Endothelial cell (in vitro differentiated cells): Measurements from ENCODE around the gene CUX1. TPM values are rescaled to one million over a fixed set of nuclear protein-coding genes. Genes with fewer than 3 reads are reported as not detected.
"Not testable (repeated sequence)": the region's sequence is repeated elsewhere in the genome, so short reads cannot be mapped to it uniquely, and the experiment has no call there.

Experiments
- DNase-seq: peaks from one replicate; pipeline ENCODE4 v3.0.0; 2021; ENCODE audit warnings: low spot score
- H3K27ac Mint-ChIP-seq: one replicate; pipeline ENCODE4 v1.8.0; 2021; ENCODE audit warnings: mixed read lengths, inconsistent platforms; ENCODE audit not compliant: unreplicated experiment
- H3K27me3 Mint-ChIP-seq: one replicate; pipeline ENCODE4 v1.8.0; 2021; ENCODE audit warnings: mild to moderate bottlenecking, moderate library complexity, mixed read lengths, inconsistent platforms; ENCODE audit not compliant: unreplicated experiment
- H3K36me3 Mint-ChIP-seq: one replicate; pipeline ENCODE4 v1.8.0; 2021; ENCODE audit warnings: mild to moderate bottlenecking, low read depth, mixed read lengths, inconsistent platforms; ENCODE audit not compliant: unreplicated experiment
- H3K4me1 Mint-ChIP-seq: one replicate; pipeline ENCODE4 v1.8.0; 2021; ENCODE audit warnings: mild to moderate bottlenecking, mixed read lengths, inconsistent platforms; ENCODE audit not compliant: unreplicated experiment
- H3K4me3 Mint-ChIP-seq: one replicate; pipeline ENCODE4 v1.8.0; 2021; ENCODE audit warnings: mild to moderate bottlenecking, mixed read lengths, inconsistent platforms; ENCODE audit not compliant: unreplicated experiment
- H3K9me3 Mint-ChIP-seq: one replicate; pipeline ENCODE4 v1.8.0; 2021; ENCODE audit warnings: mixed read lengths, inconsistent platforms; ENCODE audit not compliant: unreplicated experiment
- CTCF ChIP-seq: fragments of 200-600 bp; sonication (generic); IDR thresholded peaks from one replicate; pipeline ENCODE4 v1.5.0; 2021; ENCODE audit warnings: antibody characterized with exemption; ENCODE audit not compliant: unreplicated experiment
- total RNA-seq: library from RNA; stranded (reverse); fragmentation: NEBNext Ultra II Directional; extraction: Animal tissue kit (Norgen Biotek cat#: 25700); gene quantifications from one replicate; pipeline ENCODE4 v1.2.1, GENCODE V29; 2021; ENCODE audit not compliant: unreplicated experiment

The CUX1 gene
- total RNA-seq, 1 donor from 2014 or later, result 43.7 TPM

DNA sequence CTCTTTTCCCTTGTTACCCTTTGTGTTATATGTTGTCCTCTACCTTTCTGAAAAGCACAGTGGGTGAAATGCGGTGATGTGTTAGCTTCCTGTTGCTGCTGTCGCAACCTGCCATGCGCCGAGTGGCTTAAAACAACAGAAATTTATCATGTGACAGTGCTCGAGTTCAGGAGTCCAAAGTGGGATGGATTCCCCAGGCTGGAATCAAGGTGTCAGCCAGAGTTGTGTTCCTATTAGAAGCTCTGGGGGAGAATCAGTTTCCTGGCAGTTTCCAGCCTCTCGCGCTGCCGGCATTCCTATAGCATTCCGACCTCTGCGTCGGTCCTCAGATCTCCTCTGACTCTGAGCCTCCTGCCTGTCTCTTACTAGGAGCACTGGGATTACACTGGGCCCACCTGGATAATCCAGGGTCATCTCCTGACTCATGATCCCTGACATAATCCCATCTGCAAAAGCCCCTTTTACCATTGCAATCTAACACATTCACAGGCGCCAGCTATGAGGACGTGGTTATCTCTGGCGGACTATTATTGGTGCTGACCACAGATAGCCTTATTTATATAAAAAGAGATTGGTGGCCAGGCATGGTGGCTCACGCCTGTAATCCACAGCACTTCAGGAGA lies 207.5 kb downstream of the CUX1 start:
- Mint-ChIP-seq H3K4me3 (no peak overlapping the region), H3K4me1 (peaks cover 4% of the 10 kb centered on the region), H3K36me3 (peaks cover 3% of the 10 kb centered on the region), H3K27me3 (peaks cover 1% of the 10 kb centered on the region), H3K27ac (no peak overlapping the region), H3K9me3 (no peaks in the 10 kb centered on the region)
- DNase-seq, result no peak
- no peak for TF ChIP-seq CTCF

DNA sequence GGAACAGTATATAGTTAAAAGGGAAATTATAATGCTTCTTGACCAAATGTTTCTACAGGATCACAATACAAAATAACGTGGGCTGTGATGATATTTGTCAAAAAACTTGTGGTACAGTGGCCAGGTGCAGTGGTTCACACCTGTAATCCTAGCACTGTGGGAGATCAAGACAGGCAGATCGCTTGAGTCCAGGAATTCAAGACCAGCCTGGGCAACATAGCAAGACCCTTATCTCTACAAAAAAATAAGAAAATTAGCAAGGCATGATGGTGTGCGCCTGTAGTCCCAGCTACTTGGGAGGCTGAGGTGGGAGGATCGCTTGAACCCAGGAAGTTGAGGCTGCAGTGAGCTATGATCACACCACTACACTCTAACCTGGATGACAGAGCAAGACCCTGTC lies 208.4 kb downstream of the CUX1 start:
- H3K27me3 Mint-ChIP-seq, H3K4me1 Mint-ChIP-seq, DNase-seq, H3K9me3 Mint-ChIP-seq, H3K4me3 Mint-ChIP-seq, H3K27ac Mint-ChIP-seq, H3K36me3 Mint-ChIP-seq: not testable (repeated sequence)

- Mint-ChIP-seq H3K27ac (no peak overlapping the region), H3K36me3 (no peaks in the 10 kb centered on the region), H3K27me3 (peaks cover 1% of the 10 kb centered on the region), H3K4me1 (peaks cover 4% of the 10 kb centered on the region), H3K4me3 (no peak overlapping the region), H3K9me3 (no peaks in the 10 kb centered on the region)
- TF ChIP-seq CTCF, result no peak
- no peak for DNase-seq
These were observed 210.9 kb downstream of the CUX1 start for GRCh38 chr7:102028206-102028826.

DNA sequence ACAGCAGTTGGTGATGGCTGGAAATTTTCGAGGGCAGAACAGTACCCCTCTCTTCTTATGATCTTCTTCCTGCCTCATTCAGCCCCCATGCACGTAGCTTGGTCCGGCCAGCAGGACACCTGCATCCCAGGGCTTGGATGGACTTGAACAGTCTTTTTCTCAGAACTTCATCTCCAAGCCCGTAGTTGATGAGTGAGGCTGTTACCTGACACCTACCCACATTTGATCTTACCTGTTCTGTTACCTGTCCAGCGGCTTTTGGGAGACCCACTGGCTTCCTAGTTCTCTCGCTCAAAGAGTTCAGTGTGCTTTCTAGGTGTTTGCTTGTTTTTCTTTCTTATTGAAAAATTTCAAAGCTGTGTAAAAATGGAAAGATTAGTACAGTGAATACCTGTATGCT lies 212.2 kb downstream of the CUX1 start:
- DNase-seq, result no peak
- Mint-ChIP-seq H3K27ac (no peak overlapping the region), H3K9me3 (no peaks in the 10 kb centered on the region), H3K4me3 (no peak overlapping the region), H3K4me1 (peaks cover 2% of the 10 kb centered on the region), H3K27me3 (no peaks in the 10 kb centered on the region), H3K36me3 (no peaks in the 10 kb centered on the region)
- no peak for TF ChIP-seq CTCF

- Mint-ChIP-seq H3K9me3 (no peaks in the 10 kb centered on the region), H3K27me3 (no peaks in the 10 kb centered on the region), H3K4me3 (no peak overlapping the region), H3K27ac (no peak overlapping the region), H3K36me3 (no peaks in the 10 kb centered on the region), H3K4me1 (no peaks in the 10 kb centered on the region)
- TF ChIP-seq CTCF, result no peak
- DNase-seq, result no peak
These were observed 213.3 kb downstream of the CUX1 start for GRCh38 chr7:102030696-102031095.
